Activated CD8-positive, alpha-beta memory T cell treated with anti-CD3 and anti-CD28 coated beads, Interleukin-2, amount 10 ng/mL, durations not matched to agents 7 days and 5 days (primary cell): ENCODE data around the gene ASTN1. TPM values are rescaled to one million over a fixed set of nuclear protein-coding genes. Genes with fewer than 3 reads are reported as not detected.

Experiments used
- ATAC-seq: fragments of 150-1000 bp; cut with Tn5 transposase; one replicate; pipeline ENCODE4 v1.10.0; 2021; ENCODE audit warnings: moderate library complexity
- CTCF ChIA-PET: fragments of 350-600 bp; sonication (Branson Sonifier 250); formaldehyde crosslinking; loops from one replicate; lab custom pipeline; 2021; ENCODE audit warnings: antibody characterized with exemption; lab: Charles Lee
- DNase-seq: peaks from one replicate; pipeline ENCODE4 v3.0.0-alpha.2; 2020
- H3K27ac Mint-ChIP-seq: one replicate; pipeline ENCODE4 v1.8.0; 2021; ENCODE audit warnings: mild to moderate bottlenecking, mixed read lengths
- H3K27me3 Mint-ChIP-seq: one replicate; pipeline ENCODE4 v1.8.0; 2021; ENCODE audit warnings: mixed read lengths
- H3K36me3 Mint-ChIP-seq: one replicate; pipeline ENCODE4 v1.8.0; 2021; ENCODE audit warnings: mild to moderate bottlenecking, mixed read lengths
- H3K4me1 Mint-ChIP-seq: one replicate; pipeline ENCODE4 v1.8.0; 2021; ENCODE audit warnings: mixed read lengths
- H3K4me3 Mint-ChIP-seq: one replicate; pipeline ENCODE4 v1.8.0; 2021; ENCODE audit warnings: mild to moderate bottlenecking, moderate library complexity, mixed read lengths
- H3K9me3 Mint-ChIP-seq: one replicate; pipeline ENCODE4 v1.8.0; 2022; ENCODE audit warnings: low read depth, mixed read lengths
- total RNA-seq, 2 experiments: library from RNA; stranded (reverse); gene quantifications; one replicate each; pipeline ENCODE4 v1.2.3, GENCODE V29; 2021

The ASTN1 gene
- total RNA-seq, 2 experiments from 2014 or later = not detected

- no peak overlapping the region for H3K27ac Mint-ChIP-seq
- no peak for DNase-seq
- H3K27me3 Mint-ChIP-seq = no peaks in the 10 kb centered on the region
- CTCF ChIA-PET = no interaction called here
- no peak for ATAC-seq
- H3K4me1 Mint-ChIP-seq = no peaks in the 10 kb centered on the region
- no peaks in the 10 kb centered on the region for H3K36me3 Mint-ChIP-seq
- no peaks in the 10 kb centered on the region for H3K9me3 Mint-ChIP-seq
- H3K4me3 Mint-ChIP-seq = no peak overlapping the region
These were observed 45.2 kb downstream of the ASTN1 start for GRCh38 chr1:177119311-177119710.

- no peak for ATAC-seq
- no peaks in the 10 kb centered on the region for H3K4me1 Mint-ChIP-seq
- CTCF ChIA-PET = no interaction called here
- no peak overlapping the region for H3K27ac Mint-ChIP-seq
- H3K9me3 Mint-ChIP-seq = no peaks in the 10 kb centered on the region
- no peak overlapping the region for H3K4me3 Mint-ChIP-seq
- no peaks in the 10 kb centered on the region for H3K36me3 Mint-ChIP-seq
- no peaks in the 10 kb centered on the region for H3K27me3 Mint-ChIP-seq
- DNase-seq = no peak
These were observed 45.6 kb downstream of the ASTN1 start for GRCh38 chr1:177118901-177119300.

GRCh38 chr1:177116941-177117340, 47.6 kb downstream of the ASTN1 start:
- H3K4me3 Mint-ChIP-seq = no peak overlapping the region
- no peaks in the 10 kb centered on the region for H3K36me3 Mint-ChIP-seq
- CTCF ChIA-PET = interaction anchor here (0.6 kb wide), 1 partner anchor 218 kb away, joined by 3 read pairs; no protein-coding TSS in a partner anchor
- no peaks in the 10 kb centered on the region for H3K4me1 Mint-ChIP-seq
- H3K27ac Mint-ChIP-seq = no peak overlapping the region
- no peaks in the 10 kb centered on the region for H3K9me3 Mint-ChIP-seq
- no peaks in the 10 kb centered on the region for H3K27me3 Mint-ChIP-seq
- no peak for ATAC-seq
- DNase-seq = no peak

GRCh38 chr1:177106614-177107365, 57.7 kb downstream of the ASTN1 start:
- H3K36me3 Mint-ChIP-seq = no peaks in the 10 kb centered on the region
- CTCF ChIA-PET = no interaction called here
- H3K9me3 Mint-ChIP-seq = no peaks in the 10 kb centered on the region
- H3K27ac Mint-ChIP-seq = no peak overlapping the region
- ATAC-seq = no peak
- H3K4me1 Mint-ChIP-seq = no peaks in the 10 kb centered on the region
- H3K27me3 Mint-ChIP-seq = no peaks in the 10 kb centered on the region
- H3K4me3 Mint-ChIP-seq = no peak overlapping the region
- DNase-seq = no peak

- Mint-ChIP-seq H3K36me3 (no peaks in the 10 kb centered on the region), H3K27ac (no peak overlapping the region), H3K27me3 (no peaks in the 10 kb centered on the region), H3K4me1 (no peaks in the 10 kb centered on the region), H3K4me3 (no peak overlapping the region), H3K9me3 (no peaks in the 10 kb centered on the region)
- DNase-seq (no peak), ATAC-seq (no peak)
- CTCF ChIA-PET = no interaction called here
These were observed 58.3 kb downstream of the ASTN1 start for GRCh38 chr1:177106196-177106595.

GRCh38 chr1:177103005-177103852, 61.3 kb downstream of the ASTN1 start:
- ATAC-seq (no peak), DNase-seq (no peak)
- Mint-ChIP-seq H3K9me3 (no peaks in the 10 kb centered on the region), H3K4me3 (no peak overlapping the region), H3K27ac (no peak overlapping the region), H3K27me3 (no peaks in the 10 kb centered on the region), H3K36me3 (no peaks in the 10 kb centered on the region), H3K4me1 (no peaks in the 10 kb centered on the region)
- CTCF ChIA-PET = no interaction called here

- Mint-ChIP-seq H3K27me3 (no peaks in the 10 kb centered on the region), H3K4me1 (no peaks in the 10 kb centered on the region), H3K9me3 (no peaks in the 10 kb centered on the region), H3K27ac (no peak overlapping the region), H3K4me3 (no peak overlapping the region), H3K36me3 (no peaks in the 10 kb centered on the region)
- DNase-seq (no peak), ATAC-seq (no peak)
- CTCF ChIA-PET = no interaction called here
These were observed 72.5 kb downstream of the ASTN1 start for GRCh38 chr1:177092001-177092400.

- Mint-ChIP-seq H3K27me3 (no peaks in the 10 kb centered on the region), H3K4me1 (no peaks in the 10 kb centered on the region), H3K9me3 (no peaks in the 10 kb centered on the region), H3K4me3 (no peak overlapping the region), H3K27ac (no peak overlapping the region), H3K36me3 (no peaks in the 10 kb centered on the region)
- no peak for ATAC-seq
- CTCF ChIA-PET = no interaction called here
- no peak for DNase-seq
These were observed 73.5 kb downstream of the ASTN1 start for GRCh38 chr1:177091040-177091439.

- Mint-ChIP-seq H3K9me3 (peaks cover 2% of the 10 kb centered on the region), H3K4me3 (no peak overlapping the region), H3K27me3 (no peaks in the 10 kb centered on the region), H3K27ac (no peak overlapping the region), H3K36me3 (no peaks in the 10 kb centered on the region), H3K4me1 (no peaks in the 10 kb centered on the region)
- CTCF ChIA-PET = no interaction called here
- no peak for DNase-seq
- no peak for ATAC-seq
These were observed 75.5 kb downstream of the ASTN1 start for GRCh38 chr1:177088966-177089365.

- Mint-ChIP-seq H3K4me3 (no peak overlapping the region), H3K36me3 (no peaks in the 10 kb centered on the region), H3K9me3 (peaks cover 2% of the 10 kb centered on the region), H3K4me1 (no peaks in the 10 kb centered on the region), H3K27me3 (no peaks in the 10 kb centered on the region), H3K27ac (no peak overlapping the region)
- no peak for DNase-seq
- CTCF ChIA-PET = interaction anchor here (0.5 kb wide), 1 partner anchor 20 kb away, joined by 3 read pairs; no protein-coding TSS in a partner anchor
- no peak for ATAC-seq
These were observed 81.4 kb downstream of the ASTN1 start for GRCh38 chr1:177082855-177083693.

GRCh38 chr1:177080564-177080963, 83.9 kb downstream of the ASTN1 start:
- ATAC-seq = no peak
- Mint-ChIP-seq H3K4me3 (no peak overlapping the region), H3K27ac (no peak overlapping the region), H3K4me1 (no peaks in the 10 kb centered on the region), H3K9me3 (no peaks in the 10 kb centered on the region), H3K36me3 (no peaks in the 10 kb centered on the region), H3K27me3 (no peaks in the 10 kb centered on the region)
- no peak for DNase-seq
- CTCF ChIA-PET = interaction anchor here (0.7 kb wide), 1 partner anchor 479 kb away, joined by 3 read pairs; no protein-coding TSS in a partner anchor

- ATAC-seq = no peak
- no peaks in the 10 kb centered on the region for H3K36me3 Mint-ChIP-seq
- no peak for DNase-seq
- no peaks in the 10 kb centered on the region for H3K27me3 Mint-ChIP-seq
- H3K4me1 Mint-ChIP-seq = no peaks in the 10 kb centered on the region
- no peak overlapping the region for H3K27ac Mint-ChIP-seq
- CTCF ChIA-PET = no interaction called here
- H3K4me3 Mint-ChIP-seq = no peak overlapping the region
- no peaks in the 10 kb centered on the region for H3K9me3 Mint-ChIP-seq
These were observed 86.6 kb downstream of the ASTN1 start for GRCh38 chr1:177077734-177078499.

GRCh38 chr1:177077006-177077405, 87.5 kb downstream of the ASTN1 start:
- H3K27ac Mint-ChIP-seq = no peak overlapping the region
- no peak overlapping the region for H3K4me3 Mint-ChIP-seq
- H3K36me3 Mint-ChIP-seq = no peaks in the 10 kb centered on the region
- H3K27me3 Mint-ChIP-seq = no peaks in the 10 kb centered on the region
- CTCF ChIA-PET = no interaction called here
- H3K4me1 Mint-ChIP-seq = no peaks in the 10 kb centered on the region
- ATAC-seq (no peak), DNase-seq (no peak)
- no peaks in the 10 kb centered on the region for H3K9me3 Mint-ChIP-seq
